ENCODE data around the gene HOXA7.

The HOXA7 gene

DNA sequence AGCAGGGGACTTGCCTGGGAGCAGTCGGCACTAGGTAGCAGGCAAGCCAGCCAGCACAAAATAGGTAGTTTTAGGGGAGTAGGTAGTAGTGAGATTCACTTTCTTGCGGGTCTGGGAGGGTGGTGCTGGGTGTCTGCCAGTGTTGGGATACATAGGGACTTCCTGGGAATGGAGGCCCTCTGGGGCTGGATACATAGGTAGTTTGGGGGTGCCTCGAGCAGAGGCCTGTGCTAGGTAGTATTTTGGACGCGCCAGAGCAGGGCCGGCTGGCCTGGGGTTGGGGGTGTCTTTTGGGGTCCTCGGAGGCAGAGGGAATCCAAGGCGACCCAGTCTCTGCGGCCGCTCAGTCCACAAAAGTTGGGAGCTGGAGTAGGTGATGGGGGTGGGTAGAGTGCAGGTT lies 2.1 kb downstream of the HOXA7 start:
- Mint-ChIP-seq H3K27me3 (peaks cover 93% of the 10 kb centered on the region), H3K4me3 (no peak overlapping the region), H3K4me1 (ENCODE audit: low read depth) (peaks cover 53% of the 10 kb centered on the region), H3K36me3 (ENCODE audit: low read depth) (no peaks in the 10 kb centered on the region), H3K9me3 (no peaks in the 10 kb centered on the region), H3K27ac (peak overlapping the region; percentile 46)

DNA sequence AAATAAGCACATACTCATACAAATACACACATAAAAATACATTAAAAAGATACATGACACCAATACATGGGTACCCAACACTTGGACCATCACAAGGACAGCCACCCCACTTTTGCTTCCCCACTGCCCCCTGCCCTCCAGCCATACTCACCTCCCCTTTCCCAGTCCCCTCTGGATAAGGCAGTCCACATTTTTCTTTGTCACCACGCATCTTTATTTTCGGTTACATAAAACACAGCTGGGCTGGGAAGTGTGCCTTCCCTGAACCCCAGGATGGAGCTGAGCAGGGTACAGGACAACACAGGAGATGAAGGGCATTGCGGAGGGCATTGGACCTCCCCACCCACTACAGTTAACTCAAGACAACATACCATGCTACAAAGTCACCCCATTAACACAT lies 2.9 kb downstream of the HOXA7 start:
- no peaks in the 10 kb centered on the region for H3K36me3 Mint-ChIP-seq (ENCODE audit: low read depth)
- H3K27ac Mint-ChIP-seq, result no peak overlapping the region
- no peaks in the 10 kb centered on the region for H3K9me3 Mint-ChIP-seq
- H3K4me3 Mint-ChIP-seq, result no peak overlapping the region
- H3K27me3 Mint-ChIP-seq, result peaks cover 90% of the 10 kb centered on the region
- H3K4me1 Mint-ChIP-seq (ENCODE audit: low read depth), result peaks cover 49% of the 10 kb centered on the region

DNA sequence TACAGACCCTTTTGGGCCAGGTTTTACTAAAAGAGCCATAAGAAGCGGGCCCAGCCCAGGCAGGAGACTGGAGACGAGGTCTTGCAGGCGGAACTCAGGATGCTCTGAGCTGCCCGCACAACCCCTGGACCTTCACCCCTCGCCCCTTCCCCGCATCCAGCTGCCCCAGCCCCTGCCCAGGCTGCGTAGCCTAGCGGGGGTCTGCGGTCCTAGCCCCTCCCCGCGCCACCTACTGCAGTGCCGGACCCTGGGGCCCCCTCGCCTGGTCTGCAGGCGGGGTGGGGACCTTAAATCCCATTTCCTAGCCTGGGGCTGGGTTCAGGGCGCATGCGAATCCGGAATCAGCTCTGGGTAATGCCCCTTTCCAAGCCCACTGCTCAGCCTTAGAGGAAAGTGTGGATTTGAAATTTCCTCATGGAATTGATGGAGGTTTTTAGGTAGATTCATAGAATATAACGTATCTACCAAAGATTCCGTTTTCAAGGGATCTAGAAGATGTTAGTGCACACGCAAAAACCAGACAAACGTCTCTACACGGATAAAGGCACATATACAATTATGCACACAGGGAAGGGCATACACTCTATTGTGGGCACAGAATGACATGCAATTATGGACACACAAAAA lies 3.5 kb downstream of the HOXA7 start:
- H3K36me3 Mint-ChIP-seq (ENCODE audit: low read depth), result no peaks in the 10 kb centered on the region
- H3K4me3 Mint-ChIP-seq, result no peak overlapping the region
- H3K27ac Mint-ChIP-seq, result no peak overlapping the region
- H3K9me3 Mint-ChIP-seq, result no peaks in the 10 kb centered on the region
- H3K27me3 Mint-ChIP-seq, result peaks cover 90% of the 10 kb centered on the region
- peaks cover 49% of the 10 kb centered on the region for H3K4me1 Mint-ChIP-seq (ENCODE audit: low read depth)

GRCh38 chr7:27151931-27152815 lies 4.3 kb downstream of the HOXA7 start, which contains the start of gene HOXA3:
HOXA3 (minus strand) TSS chr7:27152583; CDS start chr7:27110640, 41,943 bp downstream.
- no peaks in the 10 kb centered on the region for H3K36me3 Mint-ChIP-seq (ENCODE audit: low read depth)
- H3K9me3 Mint-ChIP-seq, result no peaks in the 10 kb centered on the region
- peak within 1 kb of the TSS; percentile 41 for H3K27ac Mint-ChIP-seq
- peak within 1 kb of the TSS; percentile 71 for H3K4me3 Mint-ChIP-seq
- peaks cover 86% of the 10 kb centered on the region for H3K27me3 Mint-ChIP-seq
- peaks cover 45% of the 10 kb centered on the region for H3K4me1 Mint-ChIP-seq (ENCODE audit: low read depth)

DNA sequence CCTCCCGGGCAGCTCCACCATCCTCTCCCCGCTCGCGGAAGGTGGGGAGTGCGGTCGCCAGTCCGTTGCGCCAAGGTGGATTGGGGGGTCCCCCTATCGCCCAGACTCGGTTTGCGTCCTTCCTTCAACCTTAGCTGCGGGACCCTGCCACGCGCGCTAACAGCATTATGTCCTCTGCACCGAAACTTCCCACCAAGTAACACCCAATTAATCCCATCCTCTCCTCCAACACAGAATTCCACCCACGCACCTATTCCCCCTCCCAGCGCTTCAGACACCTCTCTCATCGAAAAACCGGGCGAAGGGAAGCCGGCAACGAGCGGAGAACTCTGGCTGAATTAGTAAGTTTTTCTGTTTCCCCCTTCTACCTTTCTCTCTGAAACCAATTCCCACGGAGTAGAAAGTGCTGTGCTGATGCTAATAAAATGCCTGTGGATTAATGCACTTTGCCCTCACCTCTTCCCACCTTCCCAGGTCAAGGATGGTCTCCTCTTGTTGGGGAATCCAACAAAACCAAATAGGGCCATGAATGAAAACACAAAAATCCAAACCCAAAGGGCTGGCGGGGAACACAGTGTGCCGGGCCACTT lies 5.0 kb downstream of the HOXA7 start:
- Mint-ChIP-seq H3K4me1 (ENCODE audit: low read depth) (peaks cover 40% of the 10 kb centered on the region), H3K4me3 (peak overlapping the region; percentile 71), H3K27ac (peak overlapping the region; percentile 55), H3K36me3 (ENCODE audit: low read depth) (no peaks in the 10 kb centered on the region), H3K9me3 (no peaks in the 10 kb centered on the region), H3K27me3 (peaks cover 88% of the 10 kb centered on the region)

- Mint-ChIP-seq H3K27ac (peak overlapping the region; percentile 55), H3K36me3 (ENCODE audit: low read depth) (no peaks in the 10 kb centered on the region), H3K4me3 (peak overlapping the region; percentile 71), H3K4me1 (ENCODE audit: low read depth) (peaks cover 37% of the 10 kb centered on the region), H3K27me3 (peaks cover 88% of the 10 kb centered on the region), H3K9me3 (no peaks in the 10 kb centered on the region)
Measured at GRCh38 chr7:27150568-27151340, 5.7 kb downstream of the HOXA7 start.

- no peak overlapping the region for H3K27ac Mint-ChIP-seq
- peaks cover 84% of the 10 kb centered on the region for H3K27me3 Mint-ChIP-seq
- peak overlapping the region; percentile 71 for H3K4me3 Mint-ChIP-seq
- H3K9me3 Mint-ChIP-seq, result no peaks in the 10 kb centered on the region
- H3K36me3 Mint-ChIP-seq (ENCODE audit: low read depth), result no peaks in the 10 kb centered on the region
- peaks cover 30% of the 10 kb centered on the region for H3K4me1 Mint-ChIP-seq (ENCODE audit: low read depth)
Measured at GRCh38 chr7:27149842-27150567, 6.5 kb downstream of the HOXA7 start.

DNA sequence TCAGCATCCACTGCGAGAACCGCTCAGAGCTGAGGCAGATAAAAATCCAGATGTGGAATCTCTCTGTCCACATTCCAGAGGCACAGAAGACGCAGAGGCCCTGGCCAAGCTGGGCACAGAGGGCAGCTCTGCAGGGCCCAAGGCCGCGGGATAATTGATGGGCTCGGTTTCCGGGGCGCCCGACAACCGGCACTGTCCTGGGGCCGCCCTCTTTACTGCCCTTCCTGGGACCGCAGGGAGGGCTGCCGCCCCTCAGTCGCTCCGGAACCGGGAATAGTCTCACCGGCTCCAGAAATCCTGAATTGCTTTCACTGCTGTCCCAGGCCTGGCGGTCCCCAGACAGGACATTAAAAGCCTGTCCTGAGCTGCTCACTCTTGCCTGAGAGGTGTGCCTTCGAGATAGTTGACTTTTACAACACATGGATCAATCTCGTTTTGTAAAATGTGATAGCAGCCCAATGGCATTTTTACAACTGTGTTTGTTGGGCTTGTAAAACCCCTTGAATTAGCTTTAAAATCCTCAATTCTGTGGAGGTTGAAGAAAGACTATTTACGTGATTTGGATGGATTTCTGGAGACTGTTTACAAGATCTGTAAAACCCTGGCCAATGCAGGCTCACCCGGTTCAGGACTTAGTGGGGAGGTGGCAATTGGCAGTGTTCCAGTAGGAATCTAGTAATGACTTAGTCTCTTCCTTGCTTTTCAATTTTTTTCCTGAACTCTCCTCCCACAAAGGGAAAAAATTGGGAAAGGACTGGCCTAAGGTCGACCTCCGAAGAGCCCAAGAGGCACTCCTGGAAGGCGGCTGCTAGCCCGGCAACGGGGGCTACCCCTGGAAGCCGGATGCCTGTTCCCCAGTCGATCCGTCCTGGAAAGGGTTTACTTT lies 7.5 kb downstream of the HOXA7 start:
- H3K4me1 Mint-ChIP-seq (ENCODE audit: low read depth), result peaks cover 21% of the 10 kb centered on the region
- H3K9me3 Mint-ChIP-seq, result no peaks in the 10 kb centered on the region
- H3K4me3 Mint-ChIP-seq, result no peak overlapping the region
- no peak overlapping the region for H3K27ac Mint-ChIP-seq
- no peaks in the 10 kb centered on the region for H3K36me3 Mint-ChIP-seq (ENCODE audit: low read depth)
- peaks cover 76% of the 10 kb centered on the region for H3K27me3 Mint-ChIP-seq

GRCh38 chr7:27148031-27148755 lies 8.3 kb downstream of the HOXA7 start:
- H3K27ac Mint-ChIP-seq, result no peak overlapping the region
- peaks cover 21% of the 10 kb centered on the region for H3K4me1 Mint-ChIP-seq (ENCODE audit: low read depth)
- peaks cover 68% of the 10 kb centered on the region for H3K27me3 Mint-ChIP-seq
- H3K4me3 Mint-ChIP-seq, result peak overlapping the region; percentile 66
- no peaks in the 10 kb centered on the region for H3K9me3 Mint-ChIP-seq
- no peaks in the 10 kb centered on the region for H3K36me3 Mint-ChIP-seq (ENCODE audit: low read depth)

DNA sequence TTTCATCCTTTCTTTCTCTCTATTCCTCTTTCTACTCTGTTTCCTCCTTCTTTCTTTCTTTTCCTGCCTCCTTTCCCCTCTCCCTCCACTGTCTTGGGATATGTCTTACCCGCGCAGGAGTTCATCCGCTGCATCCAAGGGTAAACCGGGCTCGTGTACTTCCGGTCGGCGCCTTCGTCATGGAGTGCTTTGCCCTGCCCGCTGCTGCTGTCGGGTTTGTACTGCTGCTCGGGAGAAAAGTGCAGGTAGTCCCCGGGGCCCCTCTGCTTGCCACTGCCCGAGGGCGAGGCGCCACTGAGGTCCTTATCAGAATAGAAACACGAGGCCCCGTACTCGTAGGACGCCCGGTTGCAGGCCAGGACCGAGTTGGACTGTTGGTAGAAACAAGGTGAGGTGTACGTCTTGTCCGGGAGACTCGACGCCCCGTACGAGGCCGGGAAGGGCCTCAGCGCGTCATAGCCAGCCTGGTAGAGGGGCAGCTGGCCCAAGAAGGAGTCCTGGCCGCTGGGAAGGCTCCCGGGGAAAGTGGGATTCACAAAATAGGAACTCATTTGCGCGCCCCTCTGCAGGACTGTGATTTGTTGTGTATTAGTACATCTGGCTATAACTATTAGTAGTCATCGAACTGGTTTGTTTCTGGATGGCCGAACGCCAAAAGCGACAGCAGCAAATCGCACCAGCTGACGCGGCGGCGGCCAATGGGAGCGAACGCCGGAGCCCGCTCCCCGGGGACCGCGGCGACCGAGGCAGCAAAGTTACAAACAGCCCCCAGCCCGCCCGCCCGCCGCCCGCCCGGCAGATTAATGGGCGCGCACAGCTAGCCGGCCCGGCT lies 9.1 kb downstream of the HOXA7 start, which contains the start of gene HOXA6:
TSS of gene HOXA6 (minus strand) at position 576 of the 832 bp plus-strand sequence. CDS start at position 551, 25 bp downstream.
- Mint-ChIP-seq H3K9me3 (no peaks in the 10 kb centered on the region), H3K36me3 (ENCODE audit: low read depth) (no peaks in the 10 kb centered on the region), H3K4me1 (ENCODE audit: low read depth) (peaks cover 21% of the 10 kb centered on the region), H3K27me3 (peaks cover 67% of the 10 kb centered on the region), H3K27ac (no peak within 1 kb of the TSS), H3K4me3 (peak within 1 kb of the TSS; percentile 66)

DNA sequence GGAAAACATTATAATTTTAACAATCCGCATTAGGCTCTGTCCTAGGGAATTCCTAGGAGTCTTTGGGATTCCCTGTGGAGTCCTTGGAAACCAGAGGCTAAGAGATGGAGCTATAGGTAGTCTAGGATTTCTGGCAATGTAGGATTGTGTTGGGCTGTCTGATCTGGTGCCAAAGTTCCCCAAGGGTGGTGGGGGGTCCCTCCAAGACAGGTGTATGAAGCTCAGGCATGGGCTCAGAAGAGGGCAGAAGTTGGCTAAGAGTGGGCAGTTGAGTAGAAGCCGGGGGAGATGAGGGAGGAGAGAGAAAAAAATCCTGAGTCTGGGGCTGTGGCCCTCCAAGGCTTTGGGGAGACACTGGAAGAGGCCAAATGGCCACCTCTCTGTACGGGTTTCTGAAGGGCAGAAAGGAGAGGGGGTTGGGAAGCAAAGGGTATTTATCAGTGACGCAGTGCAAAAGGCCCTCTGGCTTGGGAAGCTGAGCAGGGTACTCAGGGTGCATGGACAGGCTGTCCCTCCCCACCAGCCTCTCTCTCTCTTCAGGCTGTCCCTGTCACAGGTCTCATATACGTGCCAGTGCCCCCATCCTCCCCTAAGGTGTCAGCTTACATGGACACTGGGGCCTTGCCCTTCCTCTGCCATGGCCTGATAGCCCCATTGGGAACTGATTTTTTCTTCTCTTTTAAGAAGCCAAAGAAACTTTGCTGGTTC lies 9.8 kb downstream of the HOXA7 start:
- H3K27ac Mint-ChIP-seq, result no peak overlapping the region
- no peak overlapping the region for H3K4me3 Mint-ChIP-seq
- no peaks in the 10 kb centered on the region for H3K9me3 Mint-ChIP-seq
- no peaks in the 10 kb centered on the region for H3K36me3 Mint-ChIP-seq (ENCODE audit: low read depth)
- peaks cover 60% of the 10 kb centered on the region for H3K27me3 Mint-ChIP-seq
- peaks cover 16% of the 10 kb centered on the region for H3K4me1 Mint-ChIP-seq (ENCODE audit: low read depth)
